AG10803 (cell line): ENCODE results near the gene ZBTB17.

Experiments
- DNase-seq: peaks from one replicate; pipeline ENCODE4 v3.0.0; 2010; ENCODE audit warnings: low read depth
- H3K4me3 ChIP-seq: 2 replicates; pipeline ENCODE4 v1.5.1; 2011; ENCODE audit warnings: mild to moderate bottlenecking, low read length, control low read depth
- TF ChIP-seq, protein P1 (sequence below): conservative IDR thresholded peaks from 2 replicates; pipeline ENCODE4 v1.5.1; 2011; ENCODE audit warnings: mild to moderate bottlenecking, low read length, control low read depth, inconsistent platforms

ZBTB17 gene

DNA sequence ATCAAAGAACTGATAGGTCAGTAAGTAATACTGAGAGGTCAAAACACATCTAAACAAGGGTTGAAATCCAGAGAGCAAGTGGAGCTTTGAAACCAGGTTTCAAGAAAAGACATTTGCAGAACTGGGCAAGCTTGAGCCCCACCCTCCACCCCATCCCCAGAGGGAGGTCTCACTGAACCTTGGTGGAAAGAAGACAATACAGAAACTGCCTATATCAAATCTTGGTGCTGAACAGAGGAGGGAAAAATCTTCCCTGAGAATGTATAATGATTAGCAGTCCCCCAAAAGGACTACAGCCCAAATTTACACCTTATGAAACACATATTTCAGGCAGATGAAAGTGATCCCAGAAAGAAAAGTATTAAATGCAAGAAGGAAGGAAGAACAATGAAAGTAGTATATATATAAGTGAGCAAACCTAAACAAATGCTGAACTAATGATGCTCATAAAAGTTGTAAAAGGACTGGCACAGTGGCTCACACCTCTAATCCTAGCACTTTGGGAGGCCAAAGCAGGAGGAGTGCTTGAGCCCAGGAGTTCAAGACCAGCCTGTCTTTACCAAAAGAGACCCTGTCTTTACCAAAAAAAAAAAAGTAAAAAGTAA lies 12.4 kb downstream of the ZBTB17 start:
- TF ChIP-seq, protein P1, sequence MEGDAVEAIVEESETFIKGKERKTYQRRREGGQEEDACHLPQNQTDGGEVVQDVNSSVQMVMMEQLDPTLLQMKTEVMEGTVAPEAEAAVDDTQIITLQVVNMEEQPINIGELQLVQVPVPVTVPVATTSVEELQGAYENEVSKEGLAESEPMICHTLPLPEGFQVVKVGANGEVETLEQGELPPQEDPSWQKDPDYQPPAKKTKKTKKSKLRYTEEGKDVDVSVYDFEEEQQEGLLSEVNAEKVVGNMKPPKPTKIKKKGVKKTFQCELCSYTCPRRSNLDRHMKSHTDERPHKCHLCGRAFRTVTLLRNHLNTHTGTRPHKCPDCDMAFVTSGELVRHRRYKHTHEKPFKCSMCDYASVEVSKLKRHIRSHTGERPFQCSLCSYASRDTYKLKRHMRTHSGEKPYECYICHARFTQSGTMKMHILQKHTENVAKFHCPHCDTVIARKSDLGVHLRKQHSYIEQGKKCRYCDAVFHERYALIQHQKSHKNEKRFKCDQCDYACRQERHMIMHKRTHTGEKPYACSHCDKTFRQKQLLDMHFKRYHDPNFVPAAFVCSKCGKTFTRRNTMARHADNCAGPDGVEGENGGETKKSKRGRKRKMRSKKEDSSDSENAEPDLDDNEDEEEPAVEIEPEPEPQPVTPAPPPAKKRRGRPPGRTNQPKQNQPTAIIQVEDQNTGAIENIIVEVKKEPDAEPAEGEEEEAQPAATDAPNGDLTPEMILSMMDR, result no peak
- H3K4me3 ChIP-seq, result no peak overlapping the region
- DNase-seq, result no peak

DNA sequence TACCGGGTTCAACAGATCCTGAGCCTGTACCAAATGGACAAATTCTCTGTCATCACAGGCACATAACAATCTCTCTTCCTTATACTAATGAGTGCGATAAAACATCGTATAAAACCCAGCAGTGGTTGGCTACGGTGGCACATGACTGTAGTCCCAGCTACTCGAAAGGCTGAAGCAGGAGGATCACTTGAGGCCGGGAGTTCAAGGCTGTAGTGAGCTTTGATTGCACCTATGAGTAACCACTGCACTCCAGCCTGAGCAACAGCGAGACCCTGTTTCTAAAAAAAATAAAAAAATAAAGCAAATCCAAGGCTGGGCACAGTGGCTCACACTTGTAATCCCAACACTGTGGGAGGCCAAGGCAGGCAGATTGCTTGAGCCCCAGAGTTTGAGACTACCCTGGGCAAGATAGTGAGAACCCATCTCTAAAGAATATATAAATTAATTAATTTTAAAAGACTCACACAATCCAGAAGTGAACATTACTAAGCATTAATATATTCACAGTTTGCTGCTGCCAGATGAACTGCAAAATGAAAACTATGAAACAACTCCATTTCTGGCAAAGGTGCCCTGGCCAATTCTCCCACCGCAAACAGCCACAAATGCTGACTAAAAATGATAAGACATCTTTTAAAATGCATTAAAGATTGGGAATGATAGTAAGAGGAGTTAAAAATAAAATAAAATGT lies 13.1 kb downstream of the ZBTB17 start:
- TF ChIP-seq, protein P1, result no peak
- no peak overlapping the region for H3K4me3 ChIP-seq
- DNase-seq, result no peak

DNA sequence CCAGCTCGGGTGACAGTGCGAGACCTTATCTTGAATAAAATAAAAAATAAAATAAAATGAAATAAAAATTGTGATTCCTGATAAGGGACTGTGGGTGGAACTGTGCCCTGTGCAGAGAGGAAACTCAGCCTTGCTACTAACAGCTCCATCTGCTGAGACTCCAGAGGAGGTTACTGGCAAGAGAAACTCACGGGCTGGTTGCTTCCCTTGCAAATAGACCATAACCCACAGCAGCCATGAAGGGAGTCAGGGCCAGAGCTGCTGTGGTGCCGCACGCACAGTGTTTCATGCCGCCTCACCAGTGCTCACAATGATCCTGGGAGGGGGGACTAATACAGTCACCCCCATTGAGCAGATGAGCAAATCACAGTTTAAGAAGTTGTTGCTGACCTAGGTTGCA lies 13.7 kb downstream of the ZBTB17 start:
- DNase-seq, result no peak
- TF ChIP-seq, protein P1, result no peak
- H3K4me3 ChIP-seq, result no peak overlapping the region

DNA sequence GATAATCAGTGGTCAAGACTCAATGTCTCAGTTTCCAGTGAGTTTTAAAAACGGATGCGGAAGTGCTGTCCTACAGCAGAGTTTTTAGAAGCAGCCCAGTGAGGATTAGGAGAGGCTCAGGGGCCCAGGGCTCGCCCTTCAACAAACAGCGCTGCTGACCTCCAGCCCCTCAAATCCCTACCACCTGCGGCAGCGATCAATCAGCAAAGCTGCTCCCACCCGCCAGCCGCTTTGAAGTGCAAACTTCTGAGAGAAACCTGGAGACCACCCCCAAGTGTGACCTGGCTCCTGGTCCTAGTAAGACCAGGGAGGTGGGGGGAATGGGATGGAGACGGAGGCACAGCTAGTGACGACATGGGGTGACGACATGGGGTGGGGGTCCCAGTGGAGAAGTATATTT lies 14.4 kb downstream of the ZBTB17 start:
- H3K4me3 ChIP-seq, result no peak overlapping the region
- no peak for DNase-seq
- TF ChIP-seq, protein P1, result no peak

DNA sequence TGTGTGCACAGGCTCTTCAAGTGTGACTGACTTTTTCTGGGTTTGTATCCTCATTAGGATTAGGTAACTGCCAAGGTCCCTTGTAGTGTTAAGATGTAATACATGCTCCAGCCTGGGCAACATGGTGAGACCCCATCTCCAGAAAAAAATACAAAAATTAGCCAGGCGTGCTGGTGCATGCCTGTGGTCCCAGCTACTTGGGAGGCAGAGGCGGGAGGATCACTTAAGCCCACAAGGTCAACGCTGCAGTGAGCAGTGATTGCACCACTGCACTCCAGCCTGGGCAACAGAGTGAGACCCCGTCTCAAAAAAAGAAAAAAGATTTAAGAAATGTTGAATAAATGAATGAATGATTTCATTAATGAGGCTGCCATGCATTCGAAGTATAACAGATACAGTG lies 15.1 kb downstream of the ZBTB17 start:
- TF ChIP-seq, protein P1, result no peak
- H3K4me3 ChIP-seq, result no peak overlapping the region
- DNase-seq, result no peak

DNA sequence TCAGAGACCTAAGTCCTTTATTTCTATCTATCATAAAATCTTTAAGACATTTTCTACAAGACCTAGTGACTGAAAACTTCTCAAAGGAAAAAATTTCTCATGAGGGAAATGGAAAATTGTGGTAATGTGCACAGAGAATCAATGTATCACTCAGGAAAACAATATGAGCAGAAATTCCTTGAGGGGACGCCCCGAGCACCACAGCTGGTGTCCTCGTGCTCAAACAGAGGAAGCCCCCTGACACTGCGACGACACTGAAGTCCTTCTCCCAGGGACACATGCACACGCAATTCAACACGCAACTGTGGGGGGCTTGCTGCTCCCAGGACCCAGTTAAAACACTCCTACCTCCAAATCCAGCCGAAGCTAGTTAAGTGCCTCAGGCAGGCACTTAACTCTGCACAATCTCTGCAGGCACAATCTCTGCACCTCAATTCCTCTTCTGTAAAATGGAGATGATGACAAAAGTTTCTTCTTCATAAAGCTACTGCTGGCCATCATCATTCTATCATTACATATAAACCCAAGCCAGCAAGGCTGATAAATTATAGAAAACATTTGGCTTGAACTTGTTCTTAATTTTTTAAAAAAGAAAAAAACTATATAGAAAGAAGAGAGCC lies 16.0 kb downstream of the ZBTB17 start:
- TF ChIP-seq, protein P1, result no peak
- no peak overlapping the region for H3K4me3 ChIP-seq
- no peak for DNase-seq

DNA sequence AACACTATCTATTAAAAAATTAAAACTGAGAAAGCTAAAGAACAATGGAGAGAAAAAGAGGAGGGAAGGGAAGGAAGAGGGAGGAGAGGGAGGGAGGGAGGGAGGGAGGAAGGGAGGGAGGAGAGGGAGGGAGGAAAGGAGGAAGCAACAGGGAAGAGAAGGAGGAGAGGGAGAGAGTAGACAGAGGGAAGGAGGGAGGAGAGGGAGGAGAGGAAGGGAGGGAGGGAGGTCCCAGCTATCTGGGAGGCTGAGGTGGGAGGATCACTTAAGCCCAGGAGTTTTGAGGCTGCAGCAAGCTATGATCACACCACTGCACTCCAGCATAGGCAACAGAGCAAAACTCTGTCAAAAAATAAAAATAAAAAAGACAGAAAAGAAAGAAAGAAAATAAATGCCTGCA lies 16.5 kb downstream of the ZBTB17 start:
- H3K4me3 ChIP-seq, result no peak overlapping the region
- TF ChIP-seq, protein P1, result no peak
- DNase-seq, result no peak
